NB4 (cell line): ENCODE measurements around the gene TNS1.

Experiments used
- CTCF ChIP-seq: IDR thresholded peaks from one replicate; pipeline ENCODE4 v1.5.1; 2012; ENCODE audit warnings: low read depth, low read length
- MYC ChIP-seq: IDR thresholded peaks from 2 replicates; pipeline ENCODE4 v1.6.1; 2011; ENCODE audit warnings: low read depth, low read length
- POLR2A ChIP-seq: IDR thresholded peaks from 2 replicates; pipeline ENCODE4 v1.6.1; 2011; ENCODE audit warnings: mild to moderate bottlenecking; ENCODE audit not compliant: insufficient read length; ENCODE audit errors: extremely low read depth
- TF ChIP-seq, protein P1 (sequence below): IDR thresholded peaks from 2 replicates; pipeline ENCODE4 v1.6.1; 2011; ENCODE audit warnings: low read depth, low read length

DNA sequence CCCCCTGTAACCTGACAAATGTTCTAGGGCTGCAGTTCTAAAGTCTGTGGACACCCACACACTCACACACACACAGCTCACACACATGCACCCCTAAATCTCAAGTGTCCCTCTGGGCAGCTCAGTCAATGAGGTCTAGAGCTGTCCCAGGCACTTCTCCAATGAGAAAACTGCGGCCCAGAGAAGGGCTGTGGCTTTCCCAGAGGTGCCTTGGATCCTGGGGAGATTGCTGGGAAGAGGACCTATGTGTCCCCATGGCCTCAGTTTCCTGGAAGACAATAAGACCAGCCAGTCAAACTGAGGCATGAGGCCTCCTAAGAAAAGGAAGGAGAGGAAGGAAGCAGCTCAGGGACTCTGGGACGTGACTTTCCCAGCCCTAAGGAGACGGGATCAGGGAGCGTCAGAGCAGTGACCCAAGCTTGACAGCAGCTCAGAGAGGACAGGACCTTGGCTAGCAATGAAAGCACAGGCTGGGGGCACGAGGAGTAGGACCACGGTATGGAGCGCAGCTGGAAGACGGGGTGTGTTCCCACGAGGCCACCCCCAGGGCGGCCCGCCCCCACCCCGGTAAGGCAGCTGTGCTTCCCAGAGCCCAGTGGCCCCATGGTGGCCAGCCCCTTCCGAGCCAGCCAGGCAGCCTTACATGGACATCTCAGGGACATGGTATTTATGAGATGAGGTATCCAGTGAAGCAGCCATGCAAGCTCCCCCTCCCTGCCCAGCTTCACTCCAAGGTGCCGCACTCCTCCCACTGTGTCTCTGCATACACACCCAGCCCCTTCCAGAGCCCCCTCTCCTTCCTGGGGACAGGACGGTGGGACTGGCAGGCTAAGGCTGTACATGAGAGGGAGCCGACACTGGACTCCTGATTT lies 46.0 kb downstream of the TNS1 start:
- TF ChIP-seq CTCF (no peak), POLR2A (no peak), MYC (no peak)
- TF ChIP-seq, protein P1, sequence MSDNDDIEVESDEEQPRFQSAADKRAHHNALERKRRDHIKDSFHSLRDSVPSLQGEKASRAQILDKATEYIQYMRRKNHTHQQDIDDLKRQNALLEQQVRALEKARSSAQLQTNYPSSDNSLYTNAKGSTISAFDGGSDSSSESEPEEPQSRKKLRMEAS: no peak
